AG20443 (cell line): Measurements from ENCODE around the gene NUDT1.

Source experiments
- DNase-seq: peaks from one replicate; pipeline ENCODE4 v3.0.0; 2012; ENCODE audit warnings: low spot score, mixed read lengths

NUDT1 gene

GRCh38 chr7:2299870-2300512 is 58.0 kb downstream of the NUDT1 start:
- no peak for DNase-seq
